ENCODE measurements around the gene SPINK4.

The SPINK4 gene

GRCh38 chr9:33255471-33255870, 15.5 kb downstream of the SPINK4 start:
- H3K27me3 ChIP-seq (ENCODE audit: low read depth), result no peaks in the 10 kb centered on the region
- H3K4me1 ChIP-seq, result no peaks in the 10 kb centered on the region
- H3K36me3 ChIP-seq (replicated peaks), result peaks cover 74% of the 10 kb centered on the region
- no peaks in the 10 kb centered on the region for H3K9me3 ChIP-seq
- no peak overlapping the region for H3K4me3 ChIP-seq
- no peak for DNase-seq (ENCODE audit: low spot score in 2 of 2)
- in situ Hi-C loops (cut with MboI; ENCODE audit: low sequenced_read_pairs), result no loop called here

DNA sequence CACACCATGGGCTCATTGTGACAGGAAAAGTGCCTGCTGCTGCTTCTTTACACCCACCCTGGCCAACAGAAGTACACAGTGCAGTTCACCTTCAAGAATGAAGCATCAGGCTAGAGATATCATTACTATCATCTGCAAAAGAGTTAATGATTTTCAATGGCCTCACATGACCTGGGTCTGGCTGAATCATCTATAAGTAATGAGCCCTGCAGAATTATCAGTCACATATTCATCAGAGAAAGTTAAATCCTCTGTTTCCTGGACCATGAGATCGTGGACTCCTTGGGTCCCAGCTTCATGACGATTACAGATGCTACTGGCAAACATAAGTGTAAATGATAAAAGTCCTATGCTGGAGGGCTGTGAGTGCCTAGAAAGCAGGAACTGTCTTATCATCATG, 16.3 kb downstream of the SPINK4 start:
- H3K4me1 ChIP-seq, result no peaks in the 10 kb centered on the region
- H3K4me3 ChIP-seq, result no peak overlapping the region
- H3K36me3 ChIP-seq (replicated peaks), result peaks cover 81% of the 10 kb centered on the region
- in situ Hi-C loops (cut with MboI; ENCODE audit: low sequenced_read_pairs), result no loop called here
- no peaks in the 10 kb centered on the region for H3K27me3 ChIP-seq (ENCODE audit: low read depth)
- DNase-seq (ENCODE audit: low spot score in 2 of 2), result no peak
- no peaks in the 10 kb centered on the region for H3K9me3 ChIP-seq

- in situ Hi-C loops (cut with MboI; ENCODE audit: low sequenced_read_pairs), result no loop called here
- peaks cover 92% of the 10 kb centered on the region for H3K36me3 ChIP-seq (replicated peaks)
- DNase-seq (ENCODE audit: low spot score in 2 of 2), result no peak
- H3K4me3 ChIP-seq, result no peak overlapping the region
- no peaks in the 10 kb centered on the region for H3K9me3 ChIP-seq
- no peaks in the 10 kb centered on the region for H3K4me1 ChIP-seq
- H3K27me3 ChIP-seq (ENCODE audit: low read depth), result no peaks in the 10 kb centered on the region
These were observed 17.3 kb downstream of the SPINK4 start for GRCh38 chr9:33257276-33257675.

- no peak overlapping the region for H3K4me3 ChIP-seq
- peaks cover 6% of the 10 kb centered on the region for H3K4me1 ChIP-seq
- H3K27me3 ChIP-seq (ENCODE audit: low read depth), result no peaks in the 10 kb centered on the region
- peaks cover 78% of the 10 kb centered on the region for H3K36me3 ChIP-seq (replicated peaks)
- in situ Hi-C loops (cut with MboI; ENCODE audit: low sequenced_read_pairs), result no loop called here
- no peaks in the 10 kb centered on the region for H3K9me3 ChIP-seq
- no peak for DNase-seq (ENCODE audit: low spot score in 2 of 2)
These were observed 20.4 kb downstream of the SPINK4 start for GRCh38 chr9:33260372-33260771.

DNA sequence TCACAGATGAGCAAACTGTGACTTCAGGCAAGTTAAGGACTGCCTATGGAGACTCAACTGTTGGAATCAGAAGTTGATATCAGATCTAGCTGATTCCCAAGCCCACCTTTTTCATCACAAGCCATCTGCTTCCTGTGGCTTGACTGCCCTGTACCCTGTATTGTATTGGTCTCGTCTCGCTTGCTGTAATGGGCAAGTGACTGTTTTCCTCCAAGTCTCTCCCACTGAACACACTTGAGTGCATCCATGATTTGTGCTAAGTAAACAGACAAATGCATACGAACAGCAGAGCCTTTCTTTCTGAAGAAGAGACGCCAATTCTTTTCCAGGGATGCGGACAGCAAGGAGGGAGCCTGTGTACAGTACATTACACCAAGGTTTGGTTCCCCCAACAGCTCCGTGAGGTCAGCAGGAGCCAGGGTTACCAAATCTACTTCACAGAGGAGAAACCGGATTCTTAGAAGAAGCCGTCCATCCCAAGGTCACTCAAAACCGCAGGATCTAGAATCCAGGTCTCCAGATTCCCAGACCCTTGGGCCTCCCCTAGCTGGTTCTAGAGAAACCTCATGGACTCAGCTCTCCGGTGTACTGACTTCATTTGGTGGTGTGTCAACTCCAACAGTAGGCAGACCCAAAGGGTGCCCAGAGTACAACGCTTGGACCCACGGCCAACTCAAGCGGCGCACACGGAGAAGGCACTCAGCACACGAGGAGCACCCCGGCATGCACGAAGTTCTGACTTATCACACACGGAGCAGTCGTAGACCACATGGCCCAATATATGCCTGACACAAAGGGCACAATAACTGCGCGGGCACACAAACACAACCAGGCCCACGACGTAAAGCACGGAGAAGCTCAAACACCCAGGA, 23.4 kb downstream of the SPINK4 start:
- H3K9me3 ChIP-seq, result no peaks in the 10 kb centered on the region

DNA sequence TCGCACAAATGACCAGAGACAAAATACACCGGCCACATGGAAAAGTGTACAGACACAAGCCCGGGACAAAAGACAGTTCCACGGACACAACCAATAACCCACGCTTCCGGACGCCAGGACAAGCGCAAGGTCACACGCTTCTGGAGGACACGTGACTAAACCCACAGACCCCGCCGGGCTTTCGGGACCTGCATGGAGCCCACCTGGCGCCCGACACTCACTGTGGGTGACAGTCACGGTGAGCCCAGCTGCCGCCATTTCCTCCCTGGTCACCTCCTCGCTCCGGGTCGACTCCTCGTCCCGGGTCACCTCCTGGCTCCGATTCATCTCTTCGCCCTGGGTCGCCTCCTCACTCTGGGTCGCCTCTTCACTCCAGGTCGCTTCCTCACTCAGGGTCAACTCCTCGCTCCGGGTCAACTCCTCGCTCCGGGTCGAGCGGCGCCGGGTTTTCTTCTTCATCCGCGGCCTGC, 24.1 kb downstream of the SPINK4 start:
- Histone ChIP-seq H3K27me3 (ENCODE audit: low read depth) (no peaks in the 10 kb centered on the region), H3K4me1 (peaks cover 10% of the 10 kb centered on the region), H3K36me3 (replicated peaks) (peaks cover 74% of the 10 kb centered on the region), H3K9me3 (no peaks in the 10 kb centered on the region), H3K4me3 (peak overlapping the region; percentile 90)
- in situ Hi-C loops (cut with MboI; ENCODE audit: low sequenced_read_pairs), result no loop called here
- peak in 1 of 2 experiments; percentile 52 for DNase-seq (ENCODE audit: low spot score in 2 of 2)

More for the DNA sequence above, 23.4 kb downstream of the SPINK4 start:
- peaks cover 76% of the 10 kb centered on the region for H3K36me3 ChIP-seq (replicated peaks)
- H3K27me3 ChIP-seq (ENCODE audit: low read depth), result no peaks in the 10 kb centered on the region
- H3K4me3 ChIP-seq, result peak overlapping the region; percentile 90
- peak; percentile 17 to 25 for DNase-seq (ENCODE audit: low spot score in 2 of 2)
- in situ Hi-C loops (cut with MboI; ENCODE audit: low sequenced_read_pairs), result no loop called here
- H3K4me1 ChIP-seq, result peaks cover 10% of the 10 kb centered on the region

DNA sequence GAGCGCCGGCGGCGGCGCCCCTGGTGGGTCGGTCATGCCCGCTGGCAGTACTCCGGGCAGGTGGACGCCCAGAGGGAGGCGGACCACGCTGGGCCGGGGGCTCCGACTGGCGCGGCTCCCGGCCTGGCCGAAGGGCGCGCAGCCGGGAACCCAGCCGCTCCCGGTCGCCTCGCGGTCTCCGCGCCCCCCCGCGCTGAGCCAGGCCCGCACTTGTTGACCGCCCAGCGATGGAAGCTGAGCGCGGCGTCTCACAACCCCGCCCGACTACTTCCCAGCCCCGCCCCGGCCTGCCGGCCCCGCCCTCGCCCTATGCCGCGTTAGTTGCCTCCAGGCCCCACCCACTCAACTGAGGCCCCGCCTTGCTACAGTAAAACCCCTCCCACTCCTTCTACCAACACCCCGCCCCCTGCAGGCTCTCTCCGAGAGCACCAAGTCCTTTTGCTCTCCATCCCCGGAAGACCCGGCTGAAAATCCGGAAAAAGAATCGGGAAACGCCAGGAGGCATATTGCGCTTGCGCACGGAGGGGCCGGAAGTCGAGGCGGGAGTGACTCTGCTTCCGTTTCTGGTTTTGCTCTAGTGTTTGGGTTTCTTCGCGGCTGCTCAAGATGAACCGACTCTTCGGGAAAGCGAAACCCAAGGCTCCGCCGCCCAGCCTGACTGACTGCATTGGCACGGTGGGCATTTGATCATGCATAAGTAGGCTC, 24.7 kb downstream of the SPINK4 start, which contains the start of the genes BAG1 and CHMP5:
TSS of gene BAG1 (minus strand) at position 236 of the 705 bp plus-strand sequence.
TSS of gene CHMP5 (plus strand) at position 577 of the 705 bp plus-strand sequence. CDS start at position 607, 30 bp downstream.
- Histone ChIP-seq H3K9me3 (no peaks in the 10 kb centered on the region), H3K36me3 (replicated peaks) (peaks cover 68% of the 10 kb centered on the region), H3K27me3 (ENCODE audit: low read depth) (no peaks in the 10 kb centered on the region), H3K4me3 (peak within 1 kb of the TSS; percentile 90), H3K4me1 (peaks cover 10% of the 10 kb centered on the region)
- in situ Hi-C loops (cut with MboI; ENCODE audit: low sequenced_read_pairs), result loop anchor here (5.0 kb wide), 1 partner anchor 53 kb away; no protein-coding TSS in a partner anchor
- peak; percentile 98 to 100 for DNase-seq (ENCODE audit: low spot score in 2 of 2)

DNA sequence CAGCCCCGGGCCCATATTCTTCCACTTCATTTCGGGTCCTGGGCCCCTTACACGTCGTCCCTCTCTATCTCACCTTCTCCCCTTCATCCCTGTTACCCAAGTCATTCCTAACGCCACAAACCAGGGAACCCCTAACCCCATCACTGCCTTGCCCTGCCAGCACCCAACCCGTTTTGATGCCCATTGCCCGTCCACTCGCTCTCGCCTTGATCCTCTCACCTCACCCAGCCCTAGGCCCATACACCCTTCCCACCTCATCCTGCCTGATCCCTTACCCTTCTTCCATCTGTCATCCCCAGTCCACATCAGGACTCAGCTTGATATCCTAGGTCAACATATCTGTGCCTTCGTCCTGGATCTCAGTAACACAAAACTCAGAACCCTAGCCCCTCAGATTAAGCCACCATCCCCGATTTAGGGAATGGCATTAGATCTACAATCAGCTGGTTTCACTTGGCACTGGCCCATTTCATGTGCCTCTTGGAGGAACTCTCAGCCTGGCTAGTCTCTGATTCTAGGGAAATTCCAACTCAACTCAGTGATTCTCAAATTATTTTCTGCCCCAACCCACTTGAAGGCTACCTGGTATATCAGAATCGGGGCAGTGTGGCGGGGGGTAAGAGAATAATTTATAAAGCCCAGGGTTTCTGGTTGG, 25.4 kb downstream of the SPINK4 start:
- H3K36me3 ChIP-seq (replicated peaks), result peaks cover 65% of the 10 kb centered on the region
- no peak for DNase-seq (ENCODE audit: low spot score in 2 of 2)
- H3K4me3 ChIP-seq, result peak overlapping the region; percentile 90
- no peaks in the 10 kb centered on the region for H3K27me3 ChIP-seq (ENCODE audit: low read depth)
- H3K4me1 ChIP-seq, result peaks cover 10% of the 10 kb centered on the region
- H3K9me3 ChIP-seq, result no peaks in the 10 kb centered on the region
- in situ Hi-C loops (cut with MboI; ENCODE audit: low sequenced_read_pairs), result loop anchor here (5.0 kb wide), 1 partner anchor 52 kb away; no protein-coding TSS in a partner anchor

DNA sequence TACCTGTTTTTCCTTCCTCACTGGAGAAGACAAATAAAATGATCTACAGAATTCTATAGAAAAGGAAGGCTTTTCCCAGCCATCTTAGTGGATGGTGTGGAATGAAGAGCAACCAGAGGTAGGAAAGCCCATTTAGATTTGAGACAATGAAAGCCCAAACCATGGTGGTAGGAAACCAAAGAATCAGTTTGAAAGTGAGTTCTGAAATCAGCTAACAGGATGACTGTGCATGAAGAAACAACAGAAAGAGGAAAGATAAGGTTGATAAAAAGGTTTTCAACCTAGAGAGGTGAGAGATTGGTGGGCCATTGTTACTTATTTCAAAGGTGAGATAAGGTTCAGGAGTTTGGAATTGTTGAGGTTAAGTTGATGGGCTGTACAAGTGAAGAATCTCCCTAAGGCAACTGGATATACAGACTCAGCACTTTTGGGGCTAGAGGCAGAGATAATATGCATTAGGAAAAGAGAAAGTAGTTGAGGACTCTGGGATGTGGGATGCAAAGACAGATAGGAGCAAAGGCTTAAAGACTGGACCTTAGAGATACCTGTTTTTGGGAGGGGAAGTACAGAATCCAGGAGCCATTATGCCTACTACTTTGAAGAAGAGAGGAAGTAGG, 27.3 kb downstream of the SPINK4 start:
- no peak overlapping the region for H3K4me3 ChIP-seq
- no peak for DNase-seq (ENCODE audit: low spot score in 2 of 2)
- in situ Hi-C loops (cut with MboI; ENCODE audit: low sequenced_read_pairs), result loop anchor here (5.0 kb wide), 1 partner anchor 50 kb away; no protein-coding TSS in a partner anchor
- no peaks in the 10 kb centered on the region for H3K27me3 ChIP-seq (ENCODE audit: low read depth)
- peaks cover 10% of the 10 kb centered on the region for H3K4me1 ChIP-seq
- H3K9me3 ChIP-seq, result no peaks in the 10 kb centered on the region
- peaks cover 61% of the 10 kb centered on the region for H3K36me3 ChIP-seq (replicated peaks)

DNA sequence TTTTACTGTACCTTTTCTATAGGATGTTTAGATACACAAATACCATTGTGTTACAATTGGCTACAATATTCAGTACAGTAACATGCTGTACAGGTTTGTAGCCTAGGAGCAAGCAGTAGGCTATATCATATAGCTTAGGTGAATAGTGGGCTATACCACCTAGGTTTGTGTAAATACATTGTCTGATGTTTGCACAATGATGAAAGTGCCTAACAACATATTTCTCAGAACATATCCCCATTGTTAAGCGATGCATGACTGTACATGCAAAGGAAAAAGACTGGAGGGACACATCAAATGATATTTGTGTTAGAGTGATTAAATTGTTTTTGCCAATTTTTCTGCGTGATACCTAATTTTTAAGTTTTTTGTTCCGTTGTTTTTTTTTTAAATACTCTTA, 30.2 kb downstream of the SPINK4 start:
- H3K9me3 ChIP-seq, result no peaks in the 10 kb centered on the region
- no peaks in the 10 kb centered on the region for H3K27me3 ChIP-seq (ENCODE audit: low read depth)
- DNase-seq (ENCODE audit: low spot score in 2 of 2), result no peak
- in situ Hi-C loops (cut with MboI; ENCODE audit: low sequenced_read_pairs), result no loop called here
- H3K4me1 ChIP-seq, result peaks cover 4% of the 10 kb centered on the region
- peaks cover 52% of the 10 kb centered on the region for H3K36me3 ChIP-seq (replicated peaks)
- H3K4me3 ChIP-seq, result no peak overlapping the region

- Histone ChIP-seq H3K4me3 (no peak overlapping the region), H3K36me3 (replicated peaks) (peaks cover 54% of the 10 kb centered on the region)
These were observed 32.1 kb downstream of the SPINK4 start for GRCh38 chr9:33272061-33272460.

GRCh38 chr9:33273266-33273971, 33.5 kb downstream of the SPINK4 start:
- no peaks in the 10 kb centered on the region for H3K4me1 ChIP-seq
- no peaks in the 10 kb centered on the region for H3K27me3 ChIP-seq (ENCODE audit: low read depth)
- in situ Hi-C loops (cut with MboI; ENCODE audit: low sequenced_read_pairs), result no loop called here
- DNase-seq (ENCODE audit: low spot score in 2 of 2), result no peak
- no peak overlapping the region for H3K4me3 ChIP-seq
- H3K36me3 ChIP-seq (replicated peaks), result peaks cover 53% of the 10 kb centered on the region
- H3K9me3 ChIP-seq, result no peaks in the 10 kb centered on the region

More at GRCh38 chr9:33272061-33272460, 32.1 kb downstream of the SPINK4 start:
- Histone ChIP-seq H3K9me3 (no peaks in the 10 kb centered on the region), H3K27me3 (ENCODE audit: low read depth) (no peaks in the 10 kb centered on the region), H3K4me1 (no peaks in the 10 kb centered on the region)
- DNase-seq (ENCODE audit: low spot score in 2 of 2), result no peak
- in situ Hi-C loops (cut with MboI; ENCODE audit: low sequenced_read_pairs), result no loop called here

- Histone ChIP-seq H3K4me3 (no peak overlapping the region), H3K36me3 (replicated peaks) (peaks cover 48% of the 10 kb centered on the region), H3K4me1 (no peaks in the 10 kb centered on the region), H3K27me3 (ENCODE audit: low read depth) (no peaks in the 10 kb centered on the region), H3K9me3 (no peaks in the 10 kb centered on the region)
- DNase-seq (ENCODE audit: low spot score in 2 of 2), result no peak
- in situ Hi-C loops (cut with MboI; ENCODE audit: low sequenced_read_pairs), result no loop called here
These were observed 34.0 kb downstream of the SPINK4 start for GRCh38 chr9:33273972-33274328.
